Type B pancreatic cell (in vitro differentiated cells): Measurements from ENCODE around the gene LSMEM2. TPM values are rescaled to one million over a fixed set of nuclear protein-coding genes. Genes with fewer than 3 reads are reported as not detected.

Experiments
- DNase-seq: peaks from one replicate; pipeline ENCODE4 v3.0.0; 2021; ENCODE audit warnings: mixed read lengths; ENCODE audit not compliant: unreplicated experiment; ENCODE audit errors: extremely low spot score
- H3K27ac Mint-ChIP-seq: 2 replicates; pipeline ENCODE4 v1.8.0; 2021; ENCODE audit warnings: mild to moderate bottlenecking, mixed read lengths
- H3K27me3 Mint-ChIP-seq: 2 replicates; pipeline ENCODE4 v1.8.0; 2021; ENCODE audit warnings: mixed read lengths
- H3K36me3 Mint-ChIP-seq: 2 replicates; pipeline ENCODE4 v1.8.0; 2021; ENCODE audit warnings: mixed read lengths
- H3K4me1 Mint-ChIP-seq: one replicate; pipeline ENCODE4 v1.8.0; 2021; ENCODE audit warnings: mixed read lengths; ENCODE audit not compliant: unreplicated experiment
- H3K4me3 Mint-ChIP-seq: 2 replicates; pipeline ENCODE4 v1.8.0; 2021; ENCODE audit warnings: mild to moderate bottlenecking, mixed read lengths
- H3K9me3 Mint-ChIP-seq: 2 replicates; pipeline ENCODE4 v1.8.0; 2021; ENCODE audit warnings: mixed read lengths
- CTCF ChIP-seq: fragments of 200-600 bp; sonication (generic); conservative IDR thresholded peaks from 2 replicates; pipeline ENCODE4 v1.5.0; 2021; ENCODE audit warnings: antibody characterized with exemption, mild to moderate bottlenecking
- total RNA-seq: library from RNA; stranded (reverse); gene quantifications from 2 replicates; pipeline ENCODE4 v1.2.1, GENCODE V29; 2021; ENCODE audit warnings: low replicate concordance

The LSMEM2 gene
- total RNA-seq, 1 donor from 2014 or later, result not detected

GRCh38 chr3:50245831-50246516 lies 32.9 kb upstream of the LSMEM2 start:
- TF ChIP-seq CTCF, result peak; percentile 100
- peak overlapping the region; percentile 51 for H3K27ac Mint-ChIP-seq
- peak; percentile 95 for DNase-seq
- peaks cover 3% of the 10 kb centered on the region for H3K36me3 Mint-ChIP-seq
- peaks cover 24% of the 10 kb centered on the region for H3K4me1 Mint-ChIP-seq
- H3K4me3 Mint-ChIP-seq, result peak overlapping the region; percentile 79
- no peaks in the 10 kb centered on the region for H3K27me3 Mint-ChIP-seq
- no peaks in the 10 kb centered on the region for H3K9me3 Mint-ChIP-seq

- Mint-ChIP-seq H3K4me3 (peak overlapping the region; percentile 79), H3K9me3 (no peaks in the 10 kb centered on the region), H3K27ac (peak overlapping the region; percentile 51), H3K4me1 (peaks cover 20% of the 10 kb centered on the region), H3K36me3 (peaks cover 6% of the 10 kb centered on the region), H3K27me3 (no peaks in the 10 kb centered on the region)
- DNase-seq, result no peak
- no peak for TF ChIP-seq CTCF
Measured at GRCh38 chr3:50246517-50246954, 32.4 kb upstream of the LSMEM2 start.

- no peaks in the 10 kb centered on the region for H3K9me3 Mint-ChIP-seq
- no peaks in the 10 kb centered on the region for H3K27me3 Mint-ChIP-seq
- no peak overlapping the region for H3K4me3 Mint-ChIP-seq
- peaks cover 6% of the 10 kb centered on the region for H3K36me3 Mint-ChIP-seq
- no peak for TF ChIP-seq CTCF
- peaks cover 19% of the 10 kb centered on the region for H3K4me1 Mint-ChIP-seq
- H3K27ac Mint-ChIP-seq, result peak overlapping the region; percentile 44
- DNase-seq, result no peak
Measured at GRCh38 chr3:50248387-50248786, 30.5 kb upstream of the LSMEM2 start.

- no peak overlapping the region for H3K27ac Mint-ChIP-seq
- no peak for DNase-seq
- H3K4me3 Mint-ChIP-seq, result no peak overlapping the region
- no peaks in the 10 kb centered on the region for H3K9me3 Mint-ChIP-seq
- H3K36me3 Mint-ChIP-seq, result peaks cover 6% of the 10 kb centered on the region
- peaks cover 19% of the 10 kb centered on the region for H3K4me1 Mint-ChIP-seq
- H3K27me3 Mint-ChIP-seq, result no peaks in the 10 kb centered on the region
- TF ChIP-seq CTCF, result no peak
Measured at GRCh38 chr3:50249457-50249856, 29.4 kb upstream of the LSMEM2 start.

GRCh38 chr3:50250514-50250913 lies 28.4 kb upstream of the LSMEM2 start:
- no peaks in the 10 kb centered on the region for H3K27me3 Mint-ChIP-seq
- no peak for DNase-seq
- H3K4me1 Mint-ChIP-seq, result peaks cover 15% of the 10 kb centered on the region
- H3K27ac Mint-ChIP-seq, result no peak overlapping the region
- no peak overlapping the region for H3K4me3 Mint-ChIP-seq
- H3K36me3 Mint-ChIP-seq, result peaks cover 6% of the 10 kb centered on the region
- H3K9me3 Mint-ChIP-seq, result no peaks in the 10 kb centered on the region
- no peak for TF ChIP-seq CTCF
